LNCaP clone FGC (cell line): ENCODE results near the gene AIG1.

Source experiments
- DNase-seq: peaks from one replicate; pipeline ENCODE4 v3.0.0-alpha.2; 2011; ENCODE audit warnings: low read depth
- H3K4me3 ChIP-seq: 2 replicates; pipeline ENCODE4 v1.5.1; 2011; ENCODE audit warnings: mild to moderate bottlenecking, low read depth, low read length, control low read depth
- CTCF ChIP-seq: IDR thresholded peaks from 2 replicates; pipeline ENCODE4 v1.5.1; 2012; ENCODE audit warnings: mild to moderate bottlenecking; ENCODE audit not compliant: control insufficient read depth, insufficient read depth; ENCODE audit errors: extremely low read depth

Gene AIG1

GRCh38 chr6:143107440-143107839 is 46.8 kb downstream of the AIG1 start:
- DNase-seq, result no peak
- TF ChIP-seq CTCF, result no peak
- H3K4me3 ChIP-seq, result no peak overlapping the region

GRCh38 chr6:143107911-143108761 is 47.4 kb downstream of the AIG1 start:
- H3K4me3 ChIP-seq, result no peak overlapping the region
- DNase-seq, result no peak
- no peak for TF ChIP-seq CTCF

- no peak for DNase-seq
- TF ChIP-seq CTCF, result no peak
- H3K4me3 ChIP-seq, result no peak overlapping the region
Measured at GRCh38 chr6:143109196-143109595, 48.5 kb downstream of the AIG1 start.

GRCh38 chr6:143110572-143110971 is 49.9 kb downstream of the AIG1 start:
- TF ChIP-seq CTCF, result no peak
- no peak for DNase-seq
- H3K4me3 ChIP-seq, result no peak overlapping the region

GRCh38 chr6:143110996-143111395 is 50.3 kb downstream of the AIG1 start:
- no peak for DNase-seq
- no peak for TF ChIP-seq CTCF
- H3K4me3 ChIP-seq, result no peak overlapping the region

GRCh38 chr6:143111443-143111842 is 50.8 kb downstream of the AIG1 start:
- DNase-seq, result no peak
- no peak overlapping the region for H3K4me3 ChIP-seq
- no peak for TF ChIP-seq CTCF
